ENCODE data around the gene PRXL2B.

Gene PRXL2B

DNA sequence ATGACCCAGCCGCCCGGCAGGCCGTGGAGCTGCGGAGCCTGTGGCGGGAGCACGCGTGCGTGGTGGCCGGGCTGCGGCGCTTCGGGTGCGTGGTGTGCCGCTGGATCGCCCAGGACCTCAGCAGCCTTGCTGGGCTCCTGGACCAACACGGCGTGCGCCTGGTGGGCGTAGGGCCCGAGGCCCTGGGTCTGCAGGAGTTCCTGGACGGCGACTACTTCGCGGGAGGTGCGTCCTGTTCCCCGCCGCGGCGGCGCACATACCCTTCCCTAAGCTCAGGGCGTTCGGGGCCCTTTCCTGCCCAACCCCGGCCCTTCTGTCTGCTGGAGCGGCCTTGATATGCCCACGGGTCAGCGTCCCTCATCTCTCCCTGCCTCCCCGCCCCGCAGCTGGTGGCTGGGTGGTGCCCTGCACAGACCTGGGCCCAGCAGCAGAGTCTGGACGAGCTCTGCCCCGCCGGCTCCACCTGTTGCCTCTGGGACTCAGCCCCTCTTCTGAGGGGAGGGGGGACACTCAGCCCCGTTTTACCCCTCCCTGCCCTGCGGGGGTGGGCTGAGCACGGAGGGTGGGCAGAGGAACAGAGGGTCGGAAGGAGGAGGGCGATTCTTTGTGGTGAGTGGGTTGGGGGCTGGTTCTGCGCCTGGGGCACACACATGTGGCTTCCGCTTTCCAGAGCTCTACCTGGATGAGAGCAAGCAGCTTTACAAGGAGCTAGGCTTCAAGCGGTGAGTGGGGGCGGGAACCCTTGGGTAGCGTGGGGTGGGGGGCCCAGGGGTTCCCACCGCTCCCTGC is 688 bp downstream of the PRXL2B start:
- peak; percentile 12 for DNase-seq (ENCODE audit: low read depth)
- H3K4me3 ChIP-seq (ENCODE audit: low read length), result peak overlapping the region; percentile 75
- TF ChIP-seq, protein P1, sequence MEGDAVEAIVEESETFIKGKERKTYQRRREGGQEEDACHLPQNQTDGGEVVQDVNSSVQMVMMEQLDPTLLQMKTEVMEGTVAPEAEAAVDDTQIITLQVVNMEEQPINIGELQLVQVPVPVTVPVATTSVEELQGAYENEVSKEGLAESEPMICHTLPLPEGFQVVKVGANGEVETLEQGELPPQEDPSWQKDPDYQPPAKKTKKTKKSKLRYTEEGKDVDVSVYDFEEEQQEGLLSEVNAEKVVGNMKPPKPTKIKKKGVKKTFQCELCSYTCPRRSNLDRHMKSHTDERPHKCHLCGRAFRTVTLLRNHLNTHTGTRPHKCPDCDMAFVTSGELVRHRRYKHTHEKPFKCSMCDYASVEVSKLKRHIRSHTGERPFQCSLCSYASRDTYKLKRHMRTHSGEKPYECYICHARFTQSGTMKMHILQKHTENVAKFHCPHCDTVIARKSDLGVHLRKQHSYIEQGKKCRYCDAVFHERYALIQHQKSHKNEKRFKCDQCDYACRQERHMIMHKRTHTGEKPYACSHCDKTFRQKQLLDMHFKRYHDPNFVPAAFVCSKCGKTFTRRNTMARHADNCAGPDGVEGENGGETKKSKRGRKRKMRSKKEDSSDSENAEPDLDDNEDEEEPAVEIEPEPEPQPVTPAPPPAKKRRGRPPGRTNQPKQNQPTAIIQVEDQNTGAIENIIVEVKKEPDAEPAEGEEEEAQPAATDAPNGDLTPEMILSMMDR (conservative IDR thresholded peaks at IDR 0.05; ENCODE audit: low read length), result no peak

DNA sequence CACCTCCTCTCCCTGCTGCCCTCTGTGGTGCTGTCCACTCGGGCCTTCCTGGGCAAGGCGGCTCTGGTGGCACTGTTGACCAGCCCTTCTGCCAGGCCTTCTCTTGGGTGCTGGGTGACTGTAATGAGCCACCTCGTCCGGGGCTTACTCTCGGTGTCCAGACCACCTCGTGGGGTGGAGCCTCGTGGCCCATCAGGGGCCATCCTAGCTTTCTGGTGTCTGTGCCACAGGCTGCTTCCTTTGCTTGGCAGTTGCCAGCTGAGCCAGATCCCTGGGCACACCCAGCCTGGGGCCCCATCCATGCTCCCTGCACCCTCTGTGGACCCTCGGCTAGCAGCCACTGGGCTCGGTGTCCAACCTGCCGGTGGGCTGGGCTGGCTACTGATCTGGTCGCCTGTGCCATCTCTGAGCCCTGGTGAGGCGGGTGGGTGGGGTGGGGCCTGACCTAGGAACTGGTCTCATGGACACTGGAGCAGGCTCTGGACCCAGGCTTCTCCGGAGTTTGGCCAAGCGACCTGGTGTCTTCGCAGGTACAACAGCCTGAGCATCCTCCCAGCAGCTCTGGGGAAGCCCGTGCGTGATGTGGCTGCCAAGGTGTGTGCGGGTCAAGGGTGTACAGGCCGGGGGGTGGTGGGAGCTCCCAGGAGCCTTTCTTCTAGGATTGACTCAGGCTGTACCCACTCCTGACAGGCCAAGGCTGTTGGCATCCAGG is 1.4 kb downstream of the PRXL2B start:
- TF ChIP-seq, protein P1 (conservative IDR thresholded peaks at IDR 0.05; ENCODE audit: low read length), result no peak
- DNase-seq (ENCODE audit: low read depth), result no peak
- H3K4me3 ChIP-seq (ENCODE audit: low read length), result peak overlapping the region; percentile 75; the same call in 1 of the 2 replicates

DNA sequence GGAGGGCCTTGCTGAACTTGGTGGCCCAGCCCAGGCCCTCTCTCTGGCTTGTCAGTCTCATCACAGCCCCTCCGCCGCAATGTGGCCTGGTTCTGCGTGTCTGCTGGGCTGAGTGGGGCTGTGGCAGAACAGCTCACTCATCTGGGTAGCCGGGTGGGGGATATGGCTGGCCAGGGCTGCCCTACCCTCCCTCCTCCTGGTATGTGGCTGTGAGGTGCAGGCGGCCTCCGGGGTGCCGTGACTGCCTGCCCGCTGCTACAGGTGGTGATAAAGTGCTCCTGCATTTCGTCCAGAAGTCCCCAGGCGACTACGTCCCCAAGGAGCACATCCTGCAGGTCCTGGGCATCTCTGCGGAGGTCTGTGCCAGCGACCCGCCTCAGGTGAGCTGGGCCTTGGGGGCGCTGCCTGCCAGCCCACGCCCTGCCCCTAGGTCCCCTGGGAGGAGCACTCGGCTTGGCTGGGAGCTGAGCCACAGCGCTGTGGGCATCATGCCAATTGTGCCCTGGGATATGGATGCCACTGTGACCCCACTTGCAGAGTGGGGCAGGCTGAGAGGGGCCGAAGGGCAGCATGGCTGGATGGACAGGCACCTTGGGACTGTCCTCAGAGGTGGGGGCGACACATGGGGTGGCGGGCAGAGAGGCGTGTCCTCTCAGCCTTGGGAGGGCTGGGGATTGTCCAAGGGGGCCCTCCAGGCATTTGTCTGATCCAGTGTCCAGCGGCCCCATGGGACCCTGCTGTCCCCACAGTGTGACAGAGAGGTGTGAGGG is 2.3 kb downstream of the PRXL2B start:
- no peak for DNase-seq (ENCODE audit: low read depth)
- no peak overlapping the region for H3K4me3 ChIP-seq (ENCODE audit: low read length)
- TF ChIP-seq, protein P1 (conservative IDR thresholded peaks at IDR 0.05; ENCODE audit: low read length), result no peak

DNA sequence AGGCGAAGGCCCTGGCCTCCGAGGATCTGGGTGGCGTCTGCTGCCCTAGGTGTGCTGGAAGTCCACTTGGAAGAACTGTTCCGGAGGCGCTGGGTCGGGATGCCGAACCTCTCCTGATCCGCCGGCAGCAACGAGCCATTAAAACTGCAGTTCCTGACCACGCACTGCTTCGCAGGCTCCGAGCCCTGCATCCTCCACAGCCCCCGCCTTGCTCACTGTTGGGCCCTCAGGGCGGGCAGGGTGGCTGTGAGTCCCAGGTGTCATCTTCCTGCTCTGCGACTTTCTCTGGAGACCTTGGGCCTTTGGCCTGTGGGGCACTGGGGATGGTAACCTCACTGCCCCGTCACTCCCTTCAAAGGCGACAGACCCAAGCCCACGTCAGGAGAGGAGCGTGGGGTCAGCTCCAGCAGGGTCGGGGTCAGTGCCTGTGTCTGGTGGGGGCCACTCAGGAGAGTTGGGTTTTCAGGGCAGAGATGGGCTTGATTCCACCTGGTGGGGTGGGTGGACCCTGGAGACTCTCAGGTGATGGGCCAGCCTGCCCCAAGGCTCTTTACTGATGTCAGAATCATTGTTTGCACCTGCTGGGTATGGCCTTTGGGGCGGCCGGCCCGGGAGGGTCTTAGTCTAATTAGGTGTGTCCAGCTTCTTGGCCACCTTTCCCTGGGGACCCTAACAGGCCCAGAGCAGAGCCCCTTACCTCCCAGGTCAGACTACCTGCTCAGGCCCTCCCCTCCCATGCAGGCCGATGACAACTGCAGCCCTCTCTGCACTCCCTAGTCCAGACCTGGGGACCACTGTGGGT is 3.1 kb downstream of the PRXL2B start:
- TF ChIP-seq, protein P1 (conservative IDR thresholded peaks at IDR 0.05; ENCODE audit: low read length), result no peak
- H3K4me3 ChIP-seq (ENCODE audit: low read length), result no peak overlapping the region
- no peak for DNase-seq (ENCODE audit: low read depth)

DNA sequence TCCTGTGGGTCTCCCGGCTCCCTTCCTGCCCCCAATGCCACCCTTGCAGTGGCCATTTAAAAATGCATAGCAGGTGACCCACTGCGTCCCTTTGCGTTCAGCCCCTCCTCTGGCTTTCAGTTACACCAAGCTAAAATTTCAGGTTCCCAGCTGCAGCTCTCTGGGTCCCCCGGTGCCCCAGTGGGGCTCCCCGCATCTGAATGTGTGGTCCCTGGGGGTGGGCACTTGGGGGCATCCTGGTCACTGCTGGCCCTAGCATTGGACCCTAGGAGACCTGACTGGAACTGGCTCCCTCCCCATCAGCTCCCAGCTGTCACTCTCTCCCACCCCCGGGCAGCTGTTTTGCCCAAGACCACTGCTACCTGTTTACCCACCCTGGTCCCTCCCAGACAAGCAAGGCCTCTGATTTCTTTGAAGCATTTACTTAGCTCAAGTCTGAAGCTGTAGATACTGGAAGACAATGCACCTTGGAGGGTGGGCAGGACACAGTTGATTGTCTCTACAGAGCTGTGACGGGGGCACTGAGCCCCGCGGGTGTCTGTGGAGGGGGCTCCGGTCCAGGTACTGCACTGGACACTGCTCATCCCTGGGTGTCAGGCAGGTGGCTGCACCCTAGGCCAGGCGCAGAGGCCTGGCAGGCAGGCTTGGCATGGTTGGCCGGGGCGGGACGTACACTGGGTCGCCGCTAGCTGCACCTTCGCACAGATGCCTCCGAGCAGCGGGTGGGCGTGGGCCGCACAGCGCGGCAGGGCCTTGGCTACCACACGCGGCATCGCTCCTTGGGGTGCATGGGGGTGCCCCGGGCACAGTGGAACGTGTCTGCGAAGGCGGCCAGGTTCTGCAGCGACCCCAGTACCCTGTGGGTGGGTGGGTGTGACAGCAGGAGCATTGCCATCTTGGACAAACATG is 3.9 kb downstream of the PRXL2B start:
- no peak overlapping the region for H3K4me3 ChIP-seq (ENCODE audit: low read length)
- DNase-seq (ENCODE audit: low read depth), result no peak
- TF ChIP-seq, protein P1 (conservative IDR thresholded peaks at IDR 0.05; ENCODE audit: low read length), result no peak

DNA sequence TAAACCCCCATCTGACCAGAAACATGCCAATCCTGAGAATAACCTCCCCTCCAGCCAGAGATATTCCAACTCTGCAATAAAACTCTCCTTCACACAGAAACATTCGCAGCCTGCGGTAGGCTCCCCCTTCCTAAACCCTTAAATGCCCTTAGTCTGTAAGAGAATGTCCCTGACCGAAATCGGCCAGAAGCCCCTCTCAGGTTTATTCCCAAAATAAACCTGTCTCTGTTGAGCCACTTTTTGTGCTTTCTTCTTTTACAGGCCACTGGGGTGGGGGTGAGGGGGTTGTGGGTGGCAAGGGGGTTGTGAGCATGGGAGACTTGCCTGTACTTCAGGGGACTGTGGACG is 4.6 kb downstream of the PRXL2B start:
- TF ChIP-seq, protein P1 (conservative IDR thresholded peaks at IDR 0.05; ENCODE audit: low read length), result no peak
- H3K4me3 ChIP-seq (ENCODE audit: low read length), result no peak overlapping the region

More for the DNA sequence above, 4.6 kb downstream of the PRXL2B start:
- DNase-seq (ENCODE audit: low read depth), result no peak
